ENCODE results near the gene YAP1.

Gene YAP1

DNA sequence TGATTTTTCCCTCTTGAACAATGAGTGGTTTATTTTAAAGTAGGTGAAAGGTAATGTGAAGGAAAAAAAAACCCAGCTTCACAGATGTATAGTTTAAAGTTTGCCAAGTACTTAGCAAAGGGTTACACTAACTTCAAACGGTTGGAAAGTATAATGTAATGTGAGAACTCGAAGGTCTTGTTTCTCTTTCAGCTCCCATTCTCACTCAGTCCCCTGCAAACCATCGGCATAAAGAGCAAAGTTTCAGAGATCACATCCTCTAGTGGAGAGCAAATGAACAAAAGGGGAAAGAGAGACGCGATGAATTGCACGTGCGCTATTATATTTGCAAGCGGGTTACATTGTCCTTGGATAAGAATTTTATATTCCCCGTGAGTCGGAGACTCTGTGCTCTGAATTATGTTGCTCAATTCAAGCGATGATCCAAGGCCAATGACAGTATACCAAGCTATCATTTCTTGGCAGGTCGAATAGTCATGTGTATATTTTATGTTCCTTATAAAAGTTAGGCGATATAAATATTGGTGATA is 169.5 kb downstream of the YAP1 start:
- no peak for DNase-seq (ENCODE audit: low spot score)

- DNase-seq (ENCODE audit: low spot score): no peak
Measured at GRCh38 chr11:102280245-102280833, 170.1 kb downstream of the YAP1 start.
